ENCODE data around the gene SMC5.
"Not testable (repeated sequence)": the region's sequence is repeated elsewhere in the genome, so short reads cannot be mapped to it uniquely, and the experiment has no call there.

SMC5 gene

DNA sequence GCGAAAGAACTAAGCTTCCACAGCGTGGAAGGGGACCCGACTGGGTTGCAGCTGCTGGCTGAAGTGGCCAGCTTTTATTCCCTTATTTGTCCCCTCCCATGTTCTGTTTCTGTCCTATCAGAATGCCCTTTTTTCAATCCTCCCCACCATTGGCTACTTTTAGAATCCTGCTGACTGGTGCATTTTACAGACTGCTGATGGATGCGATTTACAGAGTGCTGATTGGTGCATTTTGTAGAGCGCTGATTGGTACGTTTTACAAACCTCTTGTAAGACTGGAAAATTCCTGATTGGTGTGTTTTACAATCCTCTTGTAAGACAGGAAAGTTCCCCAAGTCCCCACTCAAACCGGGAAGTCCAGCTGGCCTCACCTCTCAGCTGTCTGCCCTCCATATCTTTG lies 105.0 kb downstream of the SMC5 start:
- no peak for DNase-seq (ENCODE audit: low read depth)

DNA sequence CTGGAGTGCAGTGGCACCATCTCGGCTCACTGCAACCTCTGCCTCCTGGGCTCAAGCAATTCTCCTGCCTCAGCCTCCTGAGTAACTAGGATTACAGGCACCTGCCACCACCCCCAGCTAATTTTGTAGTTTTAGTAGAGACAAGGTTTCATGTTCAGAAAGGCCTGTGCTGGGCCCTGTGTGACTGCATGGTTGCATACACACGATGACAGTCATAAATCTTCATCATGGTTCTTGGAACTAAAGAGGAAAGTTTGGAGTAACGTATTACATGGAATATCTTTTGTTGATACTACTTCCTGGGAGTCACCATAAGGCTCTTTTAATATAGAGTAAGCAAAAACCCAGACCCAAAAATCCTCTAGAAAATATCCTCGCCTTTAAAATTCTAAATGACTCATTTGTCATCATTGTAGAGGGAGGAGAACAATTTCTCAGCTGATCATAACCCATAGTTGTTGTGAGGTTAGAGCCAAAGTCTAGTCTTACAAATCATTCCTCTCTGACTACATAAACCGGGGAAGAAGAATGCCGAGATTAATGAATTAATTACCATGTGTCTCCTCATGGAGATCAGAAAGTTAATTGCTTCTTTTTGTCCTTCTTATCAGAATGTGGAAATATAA lies 108.6 kb downstream of the SMC5 start:
- DNase-seq (ENCODE audit: low read depth), result no peak

DNA sequence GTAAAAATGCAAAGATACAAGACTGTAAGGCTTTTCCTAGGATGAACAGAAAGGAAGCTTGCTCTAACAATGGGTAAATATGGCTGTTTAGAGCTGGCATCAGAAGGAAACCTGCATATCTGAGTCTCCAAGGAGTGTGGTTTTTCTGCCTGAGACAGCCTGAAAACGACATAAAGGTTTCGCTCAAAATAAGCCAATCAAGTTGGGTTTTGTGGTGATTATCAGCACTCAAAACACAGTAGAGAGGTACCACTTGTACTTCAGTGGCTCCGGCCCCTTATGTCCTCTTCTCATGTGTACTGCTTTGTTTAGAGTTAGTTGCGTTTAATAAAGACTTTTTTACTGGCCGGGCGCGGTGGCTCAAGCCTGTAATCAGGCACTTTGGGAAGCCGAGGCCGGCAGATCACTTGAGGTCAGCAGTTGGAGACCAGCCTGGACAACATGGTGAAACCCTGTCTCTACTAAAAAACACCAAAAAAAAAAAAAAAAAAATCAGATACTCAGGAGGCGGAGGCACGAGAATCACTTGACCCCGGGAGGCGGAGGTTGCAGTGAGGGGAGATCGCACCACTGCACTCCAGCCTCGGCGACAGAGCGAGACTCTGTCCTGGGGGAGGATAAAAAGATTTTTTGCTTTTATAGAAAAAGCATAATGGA lies 116.3 kb downstream of the SMC5 start:
- no peak for DNase-seq (ENCODE audit: low read depth)

DNA sequence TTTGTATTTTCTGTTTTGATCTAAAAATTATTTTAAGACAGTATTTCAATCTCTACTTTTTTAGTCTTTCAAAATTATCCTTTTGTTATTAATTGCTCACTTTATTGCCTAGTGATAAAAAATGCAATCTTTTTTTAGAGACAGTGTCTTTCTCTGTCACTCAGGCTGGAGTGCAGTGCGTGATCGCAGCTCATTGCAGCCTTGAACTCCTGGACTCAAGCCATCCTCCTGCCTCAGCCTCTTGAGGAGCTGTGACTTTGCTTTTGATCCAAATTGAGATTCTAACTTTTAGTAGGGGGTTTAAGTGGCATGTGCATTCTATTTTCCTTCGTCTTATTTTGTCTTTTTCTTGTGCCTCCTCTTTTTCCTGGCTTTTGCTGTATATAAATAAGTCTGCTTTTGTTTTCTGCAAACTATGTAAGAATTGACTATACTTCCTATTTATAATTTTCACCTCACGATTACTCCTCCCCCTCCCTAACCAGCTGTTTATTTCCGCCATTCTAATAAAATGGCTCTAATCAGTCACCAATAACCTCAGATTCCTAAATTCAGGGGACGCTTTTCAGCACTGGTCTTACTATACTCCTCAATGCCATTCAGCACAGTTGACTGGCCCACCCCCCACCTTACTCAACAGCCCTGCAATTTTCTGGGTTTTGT lies 123.4 kb downstream of the SMC5 start:
- DNase-seq (ENCODE audit: low read depth), result no peak

DNA sequence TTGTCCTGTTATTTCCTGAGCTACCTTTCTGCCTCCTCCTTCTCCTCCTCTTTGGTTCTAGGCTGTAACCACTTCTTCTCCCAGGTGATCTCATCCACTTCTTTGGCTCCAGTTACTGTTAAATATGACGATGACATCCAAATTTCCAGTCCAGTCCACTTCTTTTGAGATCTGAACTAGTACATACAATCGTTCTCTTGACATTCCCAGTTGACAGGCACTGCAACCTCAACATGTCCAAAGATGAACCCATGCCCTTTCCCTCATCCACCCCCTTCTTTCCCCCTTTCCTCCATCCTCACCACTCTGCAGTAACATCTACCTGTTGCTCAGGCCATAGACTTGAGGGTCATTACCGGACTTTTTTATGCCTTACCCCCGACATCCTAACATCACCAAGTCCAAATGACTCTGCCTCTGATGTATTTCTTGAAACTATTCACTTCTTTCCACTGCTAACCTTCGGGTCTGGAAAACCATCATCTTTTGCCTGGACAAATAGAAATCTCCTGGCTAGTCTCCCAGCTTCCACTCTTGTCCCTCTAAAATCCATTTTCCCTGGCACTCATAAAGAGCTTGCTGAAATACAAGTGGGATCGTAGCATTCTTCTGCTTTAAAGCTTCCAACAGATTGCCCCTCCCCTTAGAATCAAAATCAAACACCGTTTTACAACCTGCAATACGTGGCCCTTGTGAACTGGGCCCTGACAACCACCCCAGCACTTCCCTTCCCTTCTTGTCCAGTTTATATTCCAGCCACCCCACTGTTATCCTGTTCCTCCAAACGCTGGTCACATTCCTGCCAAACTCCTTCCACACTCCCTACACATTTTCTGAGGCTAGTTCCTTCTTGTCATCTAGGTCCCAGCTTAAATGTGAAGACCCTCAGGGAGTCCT lies 124.2 kb downstream of the SMC5 start:
- no peak for DNase-seq (ENCODE audit: low read depth)

DNA sequence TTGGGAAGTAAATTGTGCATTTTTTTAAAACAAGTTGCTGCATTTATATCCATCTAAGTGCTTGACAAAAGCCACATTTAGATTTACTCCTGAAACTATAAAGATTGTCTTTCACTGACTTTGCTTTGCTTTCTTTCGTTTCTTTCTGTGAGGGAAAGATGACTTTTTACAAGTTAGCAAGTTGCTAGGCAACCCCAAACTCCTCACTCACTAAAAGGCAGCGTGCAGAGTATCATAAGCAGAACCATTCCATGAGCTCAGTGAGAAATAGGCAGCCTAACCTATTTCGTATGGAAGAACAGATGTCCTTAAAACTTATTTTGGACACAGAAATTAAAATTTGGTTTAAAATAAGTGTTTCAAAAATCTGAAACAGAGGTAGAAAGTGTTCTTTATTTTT lies 126.6 kb downstream of the SMC5 start:
- DNase-seq (ENCODE audit: low read depth), result no peak

DNA sequence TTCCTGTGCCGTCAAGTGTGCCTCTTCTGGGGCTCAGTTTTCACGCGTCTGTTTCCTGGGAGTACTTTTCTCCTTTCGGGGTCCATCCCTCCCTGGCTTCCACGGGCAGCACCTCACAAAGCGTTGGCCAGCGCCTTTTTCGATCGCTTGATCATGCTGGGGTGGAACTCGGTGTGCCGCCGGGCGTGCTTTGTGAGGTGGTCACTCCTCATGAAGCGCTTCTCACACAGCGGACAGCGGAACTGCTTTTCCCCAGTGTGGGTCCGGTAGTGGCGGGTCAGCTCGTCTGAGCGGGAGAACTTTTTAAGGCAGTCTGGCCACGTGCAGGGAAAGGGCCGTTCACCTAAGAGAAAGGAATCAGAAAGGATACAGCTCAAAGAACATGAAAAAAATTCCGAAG lies 128.9 kb downstream of the SMC5 start:
- no peak for DNase-seq (ENCODE audit: low read depth)

DNA sequence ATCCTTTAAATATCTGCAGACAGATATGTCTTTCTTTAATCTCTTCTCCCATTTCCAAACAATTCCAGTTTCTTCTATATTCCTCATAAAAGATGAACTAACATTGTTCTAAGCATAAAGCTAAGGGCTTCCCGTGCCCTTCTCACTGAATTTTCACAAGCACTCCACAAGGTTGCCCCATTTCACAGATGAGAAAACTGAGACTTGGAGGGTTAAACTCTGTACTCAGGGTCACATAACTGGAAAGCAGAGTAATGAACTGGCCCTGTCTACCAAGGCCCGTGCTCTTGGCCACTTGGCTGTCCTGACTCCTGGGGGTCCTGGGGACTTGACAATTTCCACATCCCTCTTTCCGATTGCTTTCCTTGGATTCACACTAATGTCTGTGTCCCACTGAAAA lies 130.4 kb downstream of the SMC5 start:
- DNase-seq (ENCODE audit: low read depth), result no peak

GRCh38 chr9:70389621-70390266 lies 131.0 kb downstream of the SMC5 start:
- peak; percentile 57 for DNase-seq (ENCODE audit: low read depth)

GRCh38 chr9:70390933-70391341 lies 132.2 kb downstream of the SMC5 start:
- peak; percentile 68 for DNase-seq (ENCODE audit: low read depth)

- no peak for DNase-seq (ENCODE audit: low read depth)
Observed at GRCh38 chr9:70392189-70392588, 133.4 kb downstream of the SMC5 start.

DNA sequence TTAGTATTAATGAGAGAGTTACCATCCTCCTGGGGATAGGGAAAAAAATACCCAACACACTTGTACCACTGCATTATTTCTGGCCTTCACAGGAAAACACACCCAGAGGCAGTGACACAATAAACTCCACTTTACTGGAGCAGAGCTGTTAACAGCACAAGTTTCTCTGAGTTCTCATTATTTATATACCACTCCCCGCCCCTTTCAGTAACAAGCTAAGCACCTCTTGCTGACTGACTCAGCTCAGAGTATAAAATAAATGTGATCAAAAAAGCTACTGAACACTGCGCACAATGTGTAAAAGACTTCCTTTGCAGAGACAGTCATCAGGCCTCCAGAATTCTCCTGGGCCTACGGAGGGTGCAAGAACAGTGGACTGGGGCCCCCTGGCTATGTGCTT lies 134.1 kb downstream of the SMC5 start:
- DNase-seq (ENCODE audit: low read depth), result no peak

DNA sequence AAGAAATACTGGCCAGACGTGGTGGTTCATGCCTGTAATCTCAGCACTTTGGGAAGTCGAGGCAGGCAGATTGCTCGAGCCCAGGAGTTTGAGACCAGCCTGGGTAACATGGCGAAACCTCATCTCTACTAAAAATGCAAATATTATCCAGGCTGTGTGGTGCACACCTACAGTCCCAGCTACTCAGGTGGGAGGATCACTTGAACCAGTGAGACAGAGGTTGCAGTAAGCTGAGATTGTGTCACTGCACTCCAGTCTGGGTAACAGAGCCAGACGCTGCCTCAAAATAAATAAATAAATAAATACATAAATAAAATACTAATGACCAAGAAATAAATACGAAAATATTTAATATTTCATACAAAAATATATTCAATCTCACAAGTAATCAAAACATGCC lies 136.9 kb downstream of the SMC5 start:
- no peak for DNase-seq (ENCODE audit: low read depth)

- DNase-seq (ENCODE audit: low read depth), result no peak
Observed at GRCh38 chr9:70398145-70398556, 139.4 kb downstream of the SMC5 start.

DNA sequence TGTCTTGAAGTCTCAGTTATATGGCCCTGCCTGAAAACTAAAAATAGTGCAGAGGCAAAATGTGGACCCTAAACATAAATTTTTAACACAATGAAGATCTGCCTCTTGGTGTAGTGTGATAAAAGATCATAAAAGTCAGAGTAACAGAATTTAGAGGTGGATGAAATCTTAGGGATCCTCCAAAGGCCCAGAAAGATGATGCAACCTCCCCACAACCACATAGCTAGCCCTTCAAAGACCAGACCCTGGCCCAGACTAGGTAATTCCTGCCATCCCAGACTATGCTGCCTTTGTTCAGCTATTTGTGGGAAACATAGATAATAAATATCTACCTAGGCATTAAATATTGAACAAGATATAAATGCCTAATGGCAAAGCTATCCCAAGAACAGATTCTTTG lies 140.4 kb downstream of the SMC5 start:
- no peak for DNase-seq (ENCODE audit: low read depth)

- DNase-seq (ENCODE audit: low read depth), result no peak
Observed at GRCh38 chr9:70400107-70400892, 141.5 kb downstream of the SMC5 start.

DNA sequence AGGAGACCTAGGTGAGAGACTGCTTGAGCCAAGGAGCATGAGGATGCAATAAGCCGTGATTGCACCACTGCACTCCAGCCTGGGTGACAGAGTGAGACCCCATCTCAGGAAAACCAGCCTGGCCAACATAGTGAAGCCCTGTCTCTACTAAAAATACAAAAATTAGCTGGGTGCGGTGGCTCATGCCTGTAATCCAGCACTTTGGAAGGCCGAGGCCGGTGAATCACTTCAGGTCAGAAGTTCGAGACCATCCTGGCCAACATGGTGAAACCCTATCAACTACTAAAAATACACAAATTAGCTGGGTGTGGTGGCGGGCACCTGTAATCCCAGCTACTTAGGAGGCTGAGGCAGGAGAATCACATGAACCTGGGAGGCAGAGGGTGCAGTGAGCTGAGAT lies 142.5 kb downstream of the SMC5 start:
- not testable (repeated sequence) for DNase-seq (ENCODE audit: low read depth)

- no peak for DNase-seq (ENCODE audit: low read depth)
Observed at GRCh38 chr9:70402213-70402612, 143.4 kb downstream of the SMC5 start.

GRCh38 chr9:70403166-70403565 lies 144.4 kb downstream of the SMC5 start:
- DNase-seq (ENCODE audit: low read depth), result peak; percentile 57

DNA sequence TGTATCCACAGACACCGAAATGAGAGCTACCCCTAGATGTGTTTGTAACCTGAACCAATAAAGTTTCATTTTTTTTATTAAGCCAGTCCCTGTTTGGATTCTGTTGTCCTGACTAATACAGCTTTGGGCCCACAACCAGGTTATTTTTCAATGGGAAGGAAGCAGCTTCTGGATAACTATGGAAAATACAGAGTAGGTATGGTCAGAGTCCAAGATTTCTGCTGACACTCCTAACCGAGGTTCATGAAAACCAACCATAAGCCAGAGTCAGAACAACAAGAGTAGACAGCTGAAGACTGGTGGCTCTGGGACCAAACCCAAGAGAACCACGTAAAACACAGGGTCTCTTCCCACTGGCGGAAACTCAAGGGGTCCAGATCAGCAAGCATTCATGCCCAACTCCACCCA lies 144.8 kb downstream of the SMC5 start:
- DNase-seq (ENCODE audit: low read depth), result peak; percentile 49

DNA sequence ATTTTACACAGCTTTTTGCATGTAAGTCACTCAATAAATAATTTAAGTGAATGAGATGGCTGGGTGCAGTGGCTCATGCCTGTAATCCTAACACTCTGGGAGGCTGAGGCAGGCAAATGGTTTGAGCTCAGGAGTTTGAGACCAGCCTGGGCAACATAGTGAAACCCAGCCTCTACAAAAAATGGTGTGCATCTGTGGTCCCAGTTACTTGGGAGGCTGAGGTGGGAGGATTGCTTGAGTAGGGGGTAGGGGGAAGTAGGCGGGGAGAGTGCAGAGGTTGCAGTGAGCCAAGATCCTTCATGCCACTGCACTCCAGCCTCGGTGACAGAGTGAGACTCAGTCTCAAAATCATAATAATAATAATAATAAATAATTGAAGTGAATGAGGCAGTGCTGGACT lies 145.5 kb downstream of the SMC5 start:
- no peak for DNase-seq (ENCODE audit: low read depth)

Measured in EH (cell line).